GM23248 (cell line): ENCODE measurements around the gene CHGA.

Source experiments
- EZH2 ChIP-seq: fragments of 200-600 bp; sonication (generic); IDR thresholded peaks from 2 replicates; pipeline ENCODE4 v1.6.1; 2018; ENCODE audit warnings: antibody characterized with exemption, mild to moderate bottlenecking; ENCODE audit not compliant: insufficient read depth, poor library complexity, severe bottlenecking
- EZH2phosphoT487 ChIP-seq: fragments of 200-600 bp; sonication (generic); IDR thresholded peaks from 2 replicates; pipeline ENCODE4 v1.6.1; 2018; ENCODE audit warnings: antibody characterized with exemption, moderate library complexity, mild to moderate bottlenecking, low read depth; ENCODE audit not compliant: insufficient read depth

DNA sequence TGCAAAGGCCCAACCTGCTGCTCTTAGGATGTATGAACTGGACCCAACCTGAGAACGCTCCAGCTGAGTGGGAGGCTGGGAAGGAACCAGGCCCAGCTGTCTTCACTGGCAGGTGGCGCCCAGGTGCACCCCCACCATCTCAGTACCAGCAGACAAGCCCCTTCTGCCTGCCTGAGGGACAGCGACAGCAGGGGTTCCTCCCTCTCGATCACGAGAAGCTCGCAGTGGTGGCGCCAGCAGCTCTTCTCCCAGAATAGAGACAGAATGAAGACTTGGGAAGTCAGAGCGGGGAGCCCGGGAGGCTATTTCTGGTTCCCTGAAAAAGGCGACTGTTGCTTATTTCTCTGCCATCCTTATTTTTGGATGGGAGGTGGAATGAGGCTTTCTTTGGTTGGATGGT lies 46.5 kb downstream of the CHGA start:
- TF ChIP-seq EZH2phosphoT487 (no peak), EZH2 (no peak)
